ENCODE data around the gene ICA1. TPM values are rescaled to one million over a fixed set of nuclear protein-coding genes. Genes with fewer than 3 reads are reported as not detected.

ICA1 gene
- total and polyA plus RNA-seq, 2 experiments from 2014 or later = 45.2 to 83.7 TPM

GRCh38 chr7:8105449-8106095 lies 156.4 kb downstream of the ICA1 start:
- no peak overlapping the region for H3K27ac Mint-ChIP-seq

More at GRCh38 chr7:8105449-8106095, 156.4 kb downstream of the ICA1 start:
- H3K79me2 ChIP-seq (replicated peaks; ENCODE audit: insufficient read depth) = no peaks in the 10 kb centered on the region
- no peak overlapping the region for H3K27ac ChIP-seq (ENCODE audit: low read depth)
- H3K9me2 ChIP-seq (ENCODE audit: insufficient read depth) = no peaks in the 10 kb centered on the region
- H3K27me3 ChIP-seq (ENCODE audit: insufficient read depth) = no peaks in the 10 kb centered on the region
- DNase-seq (ENCODE audit: low spot score) (no peak), ATAC-seq (no peak)
- TF ChIP-seq STAT1 (IDR thresholded peaks at IDR 0.05; ENCODE audit: unreplicated experiment) (no peak), EZH2phosphoT487 (IDR thresholded peaks at IDR 0.05; ENCODE audit: unreplicated experiment) (no peak), CREB1 (CRISPR knock-in tag; IDR thresholded peaks at IDR 0.05; ENCODE audit: low read depth) (no peak), EZH2 (IDR thresholded peaks at IDR 0.05; ENCODE audit: low read depth, unreplicated experiment) (no peak), ZNF114 (CRISPR knock-in tag; IDR thresholded peaks at IDR 0.05) (no peak), JUNB (IDR thresholded peaks at IDR 0.05; ENCODE audit: unreplicated experiment) (no peak), ZNF331 (CRISPR knock-in tag; IDR thresholded peaks at IDR 0.05; ENCODE audit: low read depth) (no peak), REST (IDR thresholded peaks at IDR 0.05; ENCODE audit: unreplicated experiment) (no peak), NANOG (IDR thresholded peaks at IDR 0.05; ENCODE audit: borderline replicate concordance) (no peak), POLR2AphosphoS5 (IDR thresholded peaks at IDR 0.05; ENCODE audit: low read depth) (no peak)
- TF ChIP-seq, protein P1, sequence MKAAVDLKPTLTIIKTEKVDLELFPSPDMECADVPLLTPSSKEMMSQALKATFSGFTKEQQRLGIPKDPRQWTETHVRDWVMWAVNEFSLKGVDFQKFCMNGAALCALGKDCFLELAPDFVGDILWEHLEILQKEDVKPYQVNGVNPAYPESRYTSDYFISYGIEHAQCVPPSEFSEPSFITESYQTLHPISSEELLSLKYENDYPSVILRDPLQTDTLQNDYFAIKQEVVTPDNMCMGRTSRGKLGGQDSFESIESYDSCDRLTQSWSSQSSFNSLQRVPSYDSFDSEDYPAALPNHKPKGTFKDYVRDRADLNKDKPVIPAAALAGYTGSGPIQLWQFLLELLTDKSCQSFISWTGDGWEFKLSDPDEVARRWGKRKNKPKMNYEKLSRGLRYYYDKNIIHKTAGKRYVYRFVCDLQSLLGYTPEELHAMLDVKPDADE (IDR thresholded peaks at IDR 0.05) = no peak
- TF ChIP-seq, protein P2, sequence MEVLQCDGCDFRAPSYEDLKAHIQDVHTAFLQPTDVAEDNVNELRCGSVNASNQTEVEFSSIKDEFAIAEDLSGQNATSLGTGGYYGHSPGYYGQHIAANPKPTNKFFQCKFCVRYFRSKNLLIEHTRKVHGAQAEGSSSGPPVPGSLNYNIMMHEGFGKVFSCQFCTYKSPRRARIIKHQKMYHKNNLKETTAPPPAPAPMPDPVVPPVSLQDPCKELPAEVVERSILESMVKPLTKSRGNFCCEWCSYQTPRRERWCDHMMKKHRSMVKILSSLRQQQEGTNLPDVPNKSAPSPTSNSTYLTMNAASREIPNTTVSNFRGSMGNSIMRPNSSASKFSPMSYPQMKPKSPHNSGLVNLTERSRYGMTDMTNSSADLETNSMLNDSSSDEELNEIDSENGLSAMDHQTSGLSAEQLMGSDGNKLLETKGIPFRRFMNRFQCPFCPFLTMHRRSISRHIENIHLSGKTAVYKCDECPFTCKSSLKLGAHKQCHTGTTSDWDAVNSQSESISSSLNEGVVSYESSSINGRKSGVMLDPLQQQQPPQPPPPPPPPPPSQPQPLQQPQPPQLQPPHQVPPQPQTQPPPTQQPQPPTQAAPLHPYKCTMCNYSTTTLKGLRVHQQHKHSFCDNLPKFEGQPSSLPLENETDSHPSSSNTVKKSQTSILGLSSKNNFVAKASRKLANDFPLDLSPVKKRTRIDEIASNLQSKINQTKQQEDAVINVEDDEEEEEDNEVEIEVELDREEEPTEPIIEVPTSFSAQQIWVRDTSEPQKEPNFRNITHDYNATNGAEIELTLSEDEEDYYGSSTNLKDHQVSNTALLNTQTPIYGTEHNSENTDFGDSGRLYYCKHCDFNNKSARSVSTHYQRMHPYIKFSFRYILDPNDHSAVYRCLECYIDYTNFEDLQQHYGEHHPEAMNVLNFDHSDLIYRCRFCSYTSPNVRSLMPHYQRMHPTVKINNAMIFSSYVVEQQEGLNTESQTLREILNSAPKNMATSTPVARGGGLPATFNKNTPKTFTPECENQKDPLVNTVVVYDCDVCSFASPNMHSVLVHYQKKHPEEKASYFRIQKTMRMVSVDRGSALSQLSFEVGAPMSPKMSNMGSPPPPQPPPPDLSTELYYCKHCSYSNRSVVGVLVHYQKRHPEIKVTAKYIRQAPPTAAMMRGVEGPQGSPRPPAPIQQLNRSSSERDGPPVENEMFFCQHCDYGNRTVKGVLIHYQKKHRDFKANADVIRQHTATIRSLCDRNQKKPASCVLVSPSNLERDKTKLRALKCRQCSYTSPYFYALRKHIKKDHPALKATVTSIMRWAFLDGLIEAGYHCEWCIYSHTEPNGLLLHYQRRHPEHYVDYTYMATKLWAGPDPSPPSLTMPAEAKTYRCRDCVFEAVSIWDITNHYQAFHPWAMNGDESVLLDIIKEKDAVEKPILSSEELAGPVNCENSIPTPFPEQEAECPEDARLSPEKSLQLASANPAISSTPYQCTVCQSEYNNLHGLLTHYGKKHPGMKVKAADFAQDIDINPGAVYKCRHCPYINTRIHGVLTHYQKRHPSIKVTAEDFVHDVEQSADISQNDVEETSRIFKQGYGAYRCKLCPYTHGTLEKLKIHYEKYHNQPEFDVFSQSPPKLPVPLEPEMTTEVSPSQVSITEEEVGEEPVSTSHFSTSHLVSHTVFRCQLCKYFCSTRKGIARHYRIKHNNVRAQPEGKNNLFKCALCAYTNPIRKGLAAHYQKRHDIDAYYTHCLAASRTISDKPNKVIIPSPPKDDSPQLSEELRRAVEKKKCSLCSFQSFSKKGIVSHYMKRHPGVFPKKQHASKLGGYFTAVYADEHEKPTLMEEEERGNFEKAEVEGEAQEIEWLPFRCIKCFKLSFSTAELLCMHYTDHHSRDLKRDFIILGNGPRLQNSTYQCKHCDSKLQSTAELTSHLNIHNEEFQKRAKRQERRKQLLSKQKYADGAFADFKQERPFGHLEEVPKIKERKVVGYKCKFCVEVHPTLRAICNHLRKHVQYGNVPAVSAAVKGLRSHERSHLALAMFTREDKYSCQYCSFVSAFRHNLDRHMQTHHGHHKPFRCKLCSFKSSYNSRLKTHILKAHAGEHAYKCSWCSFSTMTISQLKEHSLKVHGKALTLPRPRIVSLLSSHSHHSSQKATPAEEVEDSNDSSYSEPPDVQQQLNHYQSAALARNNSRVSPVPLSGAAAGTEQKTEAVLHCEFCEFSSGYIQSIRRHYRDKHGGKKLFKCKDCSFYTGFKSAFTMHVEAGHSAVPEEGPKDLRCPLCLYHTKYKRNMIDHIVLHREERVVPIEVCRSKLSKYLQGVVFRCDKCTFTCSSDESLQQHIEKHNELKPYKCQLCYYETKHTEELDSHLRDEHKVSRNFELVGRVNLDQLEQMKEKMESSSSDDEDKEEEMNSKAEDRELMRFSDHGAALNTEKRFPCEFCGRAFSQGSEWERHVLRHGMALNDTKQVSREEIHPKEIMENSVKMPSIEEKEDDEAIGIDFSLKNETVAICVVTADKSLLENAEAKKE (CRISPR knock-in tag; IDR thresholded peaks at IDR 0.05) = no peak
- TF ChIP-seq, protein P3, sequence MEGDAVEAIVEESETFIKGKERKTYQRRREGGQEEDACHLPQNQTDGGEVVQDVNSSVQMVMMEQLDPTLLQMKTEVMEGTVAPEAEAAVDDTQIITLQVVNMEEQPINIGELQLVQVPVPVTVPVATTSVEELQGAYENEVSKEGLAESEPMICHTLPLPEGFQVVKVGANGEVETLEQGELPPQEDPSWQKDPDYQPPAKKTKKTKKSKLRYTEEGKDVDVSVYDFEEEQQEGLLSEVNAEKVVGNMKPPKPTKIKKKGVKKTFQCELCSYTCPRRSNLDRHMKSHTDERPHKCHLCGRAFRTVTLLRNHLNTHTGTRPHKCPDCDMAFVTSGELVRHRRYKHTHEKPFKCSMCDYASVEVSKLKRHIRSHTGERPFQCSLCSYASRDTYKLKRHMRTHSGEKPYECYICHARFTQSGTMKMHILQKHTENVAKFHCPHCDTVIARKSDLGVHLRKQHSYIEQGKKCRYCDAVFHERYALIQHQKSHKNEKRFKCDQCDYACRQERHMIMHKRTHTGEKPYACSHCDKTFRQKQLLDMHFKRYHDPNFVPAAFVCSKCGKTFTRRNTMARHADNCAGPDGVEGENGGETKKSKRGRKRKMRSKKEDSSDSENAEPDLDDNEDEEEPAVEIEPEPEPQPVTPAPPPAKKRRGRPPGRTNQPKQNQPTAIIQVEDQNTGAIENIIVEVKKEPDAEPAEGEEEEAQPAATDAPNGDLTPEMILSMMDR (conservative IDR thresholded peaks at IDR 0.05; ENCODE audit: low read depth in 2 of 2) = no peak
- Mint-ChIP-seq H3K4me1 (peaks cover 16% of the 10 kb centered on the region), H3K27me3 (ENCODE audit: insufficient read depth, low read depth, poor library complexity) (no peaks in the 10 kb centered on the region), H3K9me3 (peaks cover 11% of the 10 kb centered on the region), H3K4me3 (no peak overlapping the region), H3K36me3 (ENCODE audit: low read depth) (0 out of 3 replicates have a peak, but pooled peaks cover 5% of the 10 kb centered on the region)
- H3K4me3 ChIP-seq = no peak overlapping the region
- H3K4me2 ChIP-seq = no peak overlapping the region
- H3K36me3 ChIP-seq (ENCODE audit: insufficient read depth) = no peaks in the 10 kb centered on the region
- H4K20me1 ChIP-seq (replicated peaks; ENCODE audit: insufficient read depth) = no peaks in the 10 kb centered on the region
- peaks cover 12% of the 10 kb centered on the region for H3K4me1 ChIP-seq (ENCODE audit: insufficient read depth)
- H3F3A ChIP-seq (replicated peaks; ENCODE audit: low read depth) = no peaks in the 10 kb centered on the region
- peak overlapping the region; percentile 45; the same call in 1 of the 2 replicates for H2AFZ ChIP-seq
